Lung (tissue), 12 donors: ENCODE data around the gene GNA14. TPM values are rescaled to one million over a fixed set of nuclear protein-coding genes. Genes with fewer than 3 reads are reported as not detected.
A peak's percentile ranks its signal among the peaks of the same experiment; 100 is the strongest.

ENCODE experiments used
- ATAC-seq: fragments of 200-7000 bp; cut with Tn5 transposase; one replicate; pipeline ENCODE4 v1.9.1; 2020; ENCODE audit warnings: moderate number of reproducible peaks; ENCODE audit not compliant: insufficient read depth, low FRiP score
- DNase-seq, 3 donors: peaks; one replicate each; pipeline ENCODE4 v3.0.0-alpha.2; 2013 to 2017
- H3K27ac ChIP-seq, 2 donors: one replicate each; pipeline ENCODE4 v1.5.1; 2013; ENCODE audit warnings: mild to moderate bottlenecking in 2 of 2, moderate library complexity in 2 of 2, control low read depth in 1 of 2, inconsistent platforms in 1 of 2, low read depth in 1 of 2, low read length in 1 of 2
- H3K27me3 ChIP-seq, 3 donors: one replicate each; pipeline ENCODE4 v1.5.1; 2013; ENCODE audit warnings: low read length in 2 of 3; ENCODE audit not compliant: control insufficient read depth in 3 of 3, insufficient read depth in 3 of 3
- H3K36me3 ChIP-seq, 4 donors: one replicate each; pipeline ENCODE4 v1.5.1; 2013; ENCODE audit warnings: low read length in 4 of 4, mild to moderate bottlenecking in 1 of 4, moderate library complexity in 1 of 4; ENCODE audit not compliant: control insufficient read depth in 4 of 4, insufficient read depth in 4 of 4
- H3K4me1 ChIP-seq, 5 donors: one replicate each; pipeline ENCODE4 v1.5.1; 2013; ENCODE audit warnings: low read length in 5 of 5, mild to moderate bottlenecking in 2 of 5, moderate library complexity in 1 of 5; ENCODE audit not compliant: control insufficient read depth in 5 of 5, insufficient read depth in 5 of 5
- H3K4me3 ChIP-seq: one replicate; pipeline ENCODE4 v1.5.1; 2013; ENCODE audit warnings: mild to moderate bottlenecking, control low read depth, moderate library complexity
- H3K9ac ChIP-seq, 2 donors: one replicate each; pipeline ENCODE4 v1.5.1; 2013; ENCODE audit warnings: low read length in 2 of 2, control low read depth in 1 of 2; ENCODE audit not compliant: insufficient read depth in 1 of 2
- H3K9me3 ChIP-seq, 4 donors: one replicate each; pipeline ENCODE4 v1.5.1; 2013; ENCODE audit warnings: low read length in 3 of 4, mild to moderate bottlenecking in 1 of 4, moderate library complexity in 1 of 4; ENCODE audit not compliant: control insufficient read depth in 4 of 4, insufficient read depth in 3 of 4
- WGBS, 2 donors: extraction: QIAGEN DNeasy Blood & Tissue Kit; methylation state at CpG; one replicate each; pipeline ENCODE4 v1.1.7; 2013; 5-methylcytosine and 5-hydroxymethylcytosine counted together
- polyA plus RNA-seq, 2 donors: library from polyadenylated mRNA; stranded (reverse); fragments of 200-250 nt; gene quantifications; one replicate each; pipeline ENCODE4 v1.2.1, GENCODE V29; 2013
- total RNA-seq, 2 donors: library from RNA; depleted of rRNA in 1 of 2; stranded (reverse); fragments of >200 nt in 1 of 2; gene quantifications; one replicate each; pipeline ENCODE4 v1.2.1, GENCODE V29; 2014 to 2021
- TF ChIP-seq, protein P1 (sequence below): IDR thresholded peaks from 2 replicates; pipeline ENCODE4 v1.5.1; 2012; ENCODE audit warnings: mild to moderate bottlenecking; ENCODE audit errors: control extremely low read depth, extremely low read depth
- donor health status: control.
- donor health status: control.
- donor health status: Bipolar disorder and iron deficiency.
- donor health status: healthy.
- donor health status: DM: yes; HTN: yes; CAD: no.

Gene GNA14
- total and polyA plus RNA-seq, 4 donors = 4.1 to 15.1 (median 11.3) TPM

DNA sequence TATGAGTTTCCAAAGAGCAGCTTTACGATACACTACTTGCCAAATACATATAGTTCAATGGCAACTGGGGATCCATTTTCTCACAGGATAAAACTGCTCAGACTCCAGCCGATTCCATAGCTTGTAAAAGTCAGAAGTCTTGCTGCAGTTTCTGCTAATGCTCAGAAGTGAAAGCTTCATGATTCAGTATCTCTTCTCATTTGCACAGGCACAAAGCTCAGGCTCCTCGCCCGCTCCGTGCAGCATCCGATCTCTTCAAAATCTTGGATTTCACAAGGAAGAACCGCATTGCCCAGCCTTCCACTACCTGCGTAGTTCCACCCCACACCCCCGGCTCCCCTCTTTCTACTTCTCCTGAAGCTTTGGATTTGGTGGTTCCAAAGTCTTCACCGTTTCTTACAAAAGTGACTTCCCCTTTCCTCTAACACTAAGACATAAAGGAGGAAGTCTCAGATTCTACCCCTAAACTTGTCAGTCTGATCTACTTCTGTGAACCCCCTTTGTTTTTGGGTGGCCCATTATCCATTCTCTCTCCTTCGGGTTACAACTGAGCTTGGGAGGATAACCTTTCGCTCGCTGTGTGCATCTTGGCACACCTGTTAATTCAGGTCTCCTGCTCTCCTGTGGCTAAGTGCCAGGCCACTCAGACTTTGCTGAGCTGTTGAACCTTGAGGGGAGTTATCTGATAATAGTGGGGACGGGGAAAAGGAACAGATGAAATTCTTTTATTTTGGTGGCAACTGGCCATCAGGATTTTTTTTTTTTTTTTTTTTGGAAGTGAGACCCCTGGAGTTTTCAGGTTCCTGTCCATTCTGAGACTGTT lies 194.1 kb downstream of the GNA14 start:
- DNase-seq = peak in 1 of 3 donors; percentile 36
- H3K4me3 ChIP-seq = no peak overlapping the region
- H3K36me3 ChIP-seq = peaks cover 0 to 3% (median 0%) of the 10 kb centered on the region in 4 donors
- H3K27me3 ChIP-seq = no peaks in the 10 kb centered on the region
- H3K27ac ChIP-seq = no peak overlapping the region
- no peak overlapping the region for H3K9ac ChIP-seq
- 51 to 71% methylated on average over 14 of the region's 14 CpGs for WGBS, 2 donors
- TF ChIP-seq, protein P1, sequence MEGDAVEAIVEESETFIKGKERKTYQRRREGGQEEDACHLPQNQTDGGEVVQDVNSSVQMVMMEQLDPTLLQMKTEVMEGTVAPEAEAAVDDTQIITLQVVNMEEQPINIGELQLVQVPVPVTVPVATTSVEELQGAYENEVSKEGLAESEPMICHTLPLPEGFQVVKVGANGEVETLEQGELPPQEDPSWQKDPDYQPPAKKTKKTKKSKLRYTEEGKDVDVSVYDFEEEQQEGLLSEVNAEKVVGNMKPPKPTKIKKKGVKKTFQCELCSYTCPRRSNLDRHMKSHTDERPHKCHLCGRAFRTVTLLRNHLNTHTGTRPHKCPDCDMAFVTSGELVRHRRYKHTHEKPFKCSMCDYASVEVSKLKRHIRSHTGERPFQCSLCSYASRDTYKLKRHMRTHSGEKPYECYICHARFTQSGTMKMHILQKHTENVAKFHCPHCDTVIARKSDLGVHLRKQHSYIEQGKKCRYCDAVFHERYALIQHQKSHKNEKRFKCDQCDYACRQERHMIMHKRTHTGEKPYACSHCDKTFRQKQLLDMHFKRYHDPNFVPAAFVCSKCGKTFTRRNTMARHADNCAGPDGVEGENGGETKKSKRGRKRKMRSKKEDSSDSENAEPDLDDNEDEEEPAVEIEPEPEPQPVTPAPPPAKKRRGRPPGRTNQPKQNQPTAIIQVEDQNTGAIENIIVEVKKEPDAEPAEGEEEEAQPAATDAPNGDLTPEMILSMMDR = no peak
- H3K4me1 ChIP-seq = peaks cover 0 to 22% (median 8%) of the 10 kb centered on the region in 5 donors
- no peak for ATAC-seq
- H3K9me3 ChIP-seq = no peaks in the 10 kb centered on the region

DNA sequence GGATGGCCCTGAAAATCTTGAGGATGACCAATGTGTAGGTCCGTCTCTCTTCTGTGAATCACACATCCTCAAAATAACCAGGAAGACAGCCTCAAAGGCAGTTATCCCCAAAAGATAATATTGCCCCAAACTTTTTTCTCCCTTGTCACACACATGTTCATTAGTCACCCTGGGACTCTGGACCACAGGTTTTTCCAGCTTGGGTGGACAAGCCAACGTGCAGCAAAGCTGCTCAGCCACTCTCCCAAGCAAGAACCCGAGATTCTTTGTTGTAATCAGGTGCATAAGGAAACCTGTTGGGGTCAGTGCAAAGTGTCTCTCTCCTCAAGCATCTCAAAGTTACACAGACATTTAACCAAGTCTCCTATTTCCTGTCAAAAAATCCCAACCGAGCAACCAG lies 196.6 kb downstream of the GNA14 start:
- Histone ChIP-seq H3K9me3 (peaks cover 0 to 1% (median 0%) of the 10 kb centered on the region in 4 donors), H3K27me3 (no peaks in the 10 kb centered on the region), H3K9ac (no peak overlapping the region), H3K4me3 (no peak overlapping the region), H3K4me1 (no peaks in the 10 kb centered on the region), H3K36me3 (peaks cover 0 to 3% (median 0%) of the 10 kb centered on the region in 4 donors), H3K27ac (no peak overlapping the region)
- no peak for ATAC-seq
- DNase-seq = no peak
- WGBS, 2 donors = 79 to 95% methylated on average over 4 of the region's 4 CpGs
- TF ChIP-seq, protein P1 = no peak

DNA sequence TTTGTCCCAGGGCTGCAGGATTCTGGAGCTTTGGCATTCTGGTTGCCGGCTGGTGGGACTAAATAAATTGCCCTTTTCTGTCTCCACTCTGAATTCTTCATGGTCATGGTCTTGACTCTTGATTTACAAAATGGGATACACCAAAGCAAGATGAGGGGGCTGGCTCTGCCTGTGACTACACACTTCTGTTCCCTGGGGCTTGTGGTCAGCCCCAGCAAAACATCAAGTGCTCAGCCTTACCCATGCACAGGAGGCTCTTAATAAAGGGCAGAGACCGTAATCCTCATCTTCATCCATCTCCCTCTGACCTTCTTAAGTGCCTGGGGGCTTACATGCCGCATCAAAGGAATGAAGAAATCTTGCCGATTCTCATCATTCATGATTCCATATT lies 198.0 kb downstream of the GNA14 start:
- WGBS, 2 donors = 92 to 99% methylated on average over 4 of the region's 4 CpGs
- no peak overlapping the region for H3K27ac ChIP-seq

More for the DNA sequence above, 198.0 kb downstream of the GNA14 start:
- ATAC-seq (no peak), DNase-seq (no peak)
- no peak overlapping the region for H3K9ac ChIP-seq
- no peaks in the 10 kb centered on the region for H3K4me1 ChIP-seq
- H3K27me3 ChIP-seq = no peaks in the 10 kb centered on the region
- H3K4me3 ChIP-seq = no peak overlapping the region
- H3K36me3 ChIP-seq = peaks cover 0 to 3% (median 0%) of the 10 kb centered on the region in 4 donors
- peaks cover 0 to 1% (median 0%) of the 10 kb centered on the region in 4 donors for H3K9me3 ChIP-seq
- TF ChIP-seq, protein P1 = no peak
